Stimulated activated CD4-positive, alpha-beta T cell treated with anti-CD3 and anti-CD28 coated beads, Interleukin-2, amount 100 ng/mL, for 48 hours (primary cell): Measurements from ENCODE around the gene P3R3URF.
A peak's percentile ranks its signal among the peaks of the same experiment; 100 is the strongest.

Experiments
- DNase-seq, 2 donors: peaks; one replicate each; pipeline ENCODE4 v3.0.0-alpha.2; 2020

Gene P3R3URF

GRCh38 chr1:46193984-46194570 lies 17.8 kb upstream of the P3R3URF start:
- DNase-seq, result no peak

- no peak for DNase-seq
Measured at GRCh38 chr1:46193285-46193684, 17.0 kb upstream of the P3R3URF start.

DNA sequence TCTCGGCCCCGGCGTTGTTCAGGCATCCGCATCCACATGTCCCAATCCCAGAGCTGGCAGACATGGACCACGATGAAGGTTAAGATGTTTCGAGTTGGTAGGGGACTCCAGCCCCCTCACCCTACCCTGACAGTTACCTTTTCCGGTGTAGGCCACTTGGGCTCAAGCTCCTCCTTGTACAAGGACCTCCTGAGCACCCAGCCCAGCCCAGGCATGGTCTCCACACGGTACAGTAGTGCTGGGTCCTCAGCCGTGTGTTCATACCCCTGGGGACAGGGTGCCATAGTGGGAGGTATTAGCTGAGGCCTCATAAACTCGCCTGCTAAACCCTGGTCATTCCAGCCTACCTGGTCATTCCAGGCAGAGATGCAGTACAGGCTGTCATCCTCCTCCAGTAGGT lies 15.9 kb upstream of the P3R3URF start:
- no peak for DNase-seq

GRCh38 chr1:46191033-46191701 lies 14.9 kb upstream of the P3R3URF start:
- no peak for DNase-seq

DNA sequence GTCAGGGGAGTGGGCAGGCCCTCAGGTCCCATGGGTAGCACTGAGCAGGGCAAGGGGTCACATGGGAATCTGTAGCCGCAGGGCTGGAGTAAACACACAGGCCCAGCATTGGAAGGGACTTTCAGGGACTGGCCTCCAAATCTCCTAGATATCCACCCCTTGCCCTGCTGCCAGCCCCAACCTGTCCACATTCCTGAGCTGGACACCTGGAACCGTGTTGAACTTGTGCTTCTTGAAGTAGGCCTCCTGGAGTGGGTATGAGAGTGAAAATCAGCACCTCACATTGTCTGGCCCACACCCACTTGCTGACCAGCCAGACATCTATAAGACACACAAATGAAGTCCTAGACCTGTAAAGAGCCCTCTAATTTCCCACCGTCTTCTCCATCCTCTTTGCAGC lies 14.3 kb upstream of the P3R3URF start:
- DNase-seq, result no peak

DNA sequence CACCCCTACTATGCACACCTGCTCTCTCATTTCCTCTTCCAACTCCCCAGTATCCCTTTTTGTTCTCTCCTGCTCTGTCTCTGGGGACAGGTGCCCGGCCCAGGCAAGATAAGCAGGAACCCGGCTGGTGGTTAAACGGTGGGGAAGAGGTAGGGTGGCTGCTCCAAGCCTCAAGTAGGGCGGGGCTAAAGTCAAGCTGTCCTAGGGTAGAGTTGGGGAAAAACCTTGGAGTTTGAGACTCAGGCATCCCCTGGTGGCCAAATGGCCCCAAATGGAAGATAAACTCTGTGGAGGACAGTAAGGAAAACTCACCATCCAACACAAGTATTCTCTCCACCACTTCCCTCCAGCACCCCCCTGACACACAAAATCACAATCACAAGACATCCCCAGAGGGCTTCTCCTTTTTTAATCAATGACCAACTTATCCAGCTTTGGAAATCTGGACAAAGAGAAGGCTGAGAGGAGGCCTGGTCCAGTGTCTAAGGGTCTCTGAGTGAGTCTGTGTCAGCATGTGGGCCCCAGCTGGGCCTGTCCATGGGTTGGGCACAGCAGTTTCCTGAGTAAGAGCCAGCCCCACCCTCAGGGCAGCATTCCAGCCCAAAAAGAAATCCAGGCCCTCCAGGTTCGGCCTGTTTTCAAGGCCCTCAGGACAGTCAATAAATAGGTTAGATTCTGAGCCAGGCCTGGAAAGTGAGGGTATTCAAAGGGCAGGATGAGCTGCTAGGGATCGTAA lies 12.2 kb upstream of the P3R3URF start:
- DNase-seq, result no peak

GRCh38 chr1:46187106-46187869 lies 11.0 kb upstream of the P3R3URF start:
- DNase-seq, result no peak

DNA sequence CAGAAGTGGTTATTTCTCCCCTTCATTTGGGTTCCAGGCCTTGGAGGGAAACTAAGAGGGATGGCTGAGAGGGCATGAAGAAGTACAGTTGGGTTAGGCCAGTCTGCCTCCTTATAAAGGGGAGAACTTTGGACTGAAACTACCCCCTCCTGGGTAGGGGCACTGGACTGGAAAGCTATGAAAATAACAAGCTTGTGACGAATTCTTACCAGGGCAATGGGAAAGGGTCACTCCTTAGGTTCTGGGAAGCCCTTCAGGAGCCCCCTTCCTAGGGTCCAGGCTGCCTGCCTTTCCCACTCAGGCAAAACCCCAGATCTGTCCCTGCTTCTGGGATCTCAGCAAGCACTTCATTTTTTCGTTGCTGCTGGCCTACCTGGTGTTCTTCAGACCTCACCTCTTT lies 9.8 kb upstream of the P3R3URF start:
- DNase-seq, result no peak

DNA sequence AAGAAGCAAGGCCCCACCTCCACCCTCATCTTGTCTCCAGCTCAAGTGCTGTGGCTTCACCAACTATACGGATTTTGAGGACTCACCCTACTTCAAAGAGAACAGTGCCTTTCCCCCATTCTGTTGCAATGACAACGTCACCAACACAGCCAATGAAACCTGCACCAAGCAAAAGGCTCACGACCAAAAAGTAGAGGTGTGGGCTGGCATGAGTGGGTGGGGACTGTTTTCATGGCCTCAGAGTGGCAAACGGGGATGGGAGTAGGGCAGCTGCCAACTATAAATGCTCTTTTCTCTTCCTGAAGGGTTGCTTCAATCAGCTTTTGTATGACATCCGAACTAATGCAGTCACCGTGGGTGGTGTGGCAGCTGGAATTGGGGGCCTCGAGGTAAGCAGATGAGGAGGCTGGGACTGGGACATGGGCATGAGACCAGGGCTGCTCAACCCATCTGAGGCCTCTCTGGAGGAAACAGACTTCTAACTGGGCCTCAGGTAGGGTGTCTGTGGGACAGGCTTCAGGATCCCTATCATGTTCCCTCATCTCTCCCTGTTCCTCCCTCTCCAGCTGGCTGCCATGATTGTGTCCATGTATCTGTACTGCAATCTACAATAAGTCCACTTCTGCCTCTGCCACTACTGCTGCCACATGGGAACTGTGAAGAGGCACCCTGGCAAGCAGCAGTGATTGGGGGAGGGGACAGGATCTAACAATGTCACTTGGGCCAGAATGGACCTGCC lies 8.8 kb upstream of the P3R3URF start:
- DNase-seq, result peak; percentile 45 to 50

DNA sequence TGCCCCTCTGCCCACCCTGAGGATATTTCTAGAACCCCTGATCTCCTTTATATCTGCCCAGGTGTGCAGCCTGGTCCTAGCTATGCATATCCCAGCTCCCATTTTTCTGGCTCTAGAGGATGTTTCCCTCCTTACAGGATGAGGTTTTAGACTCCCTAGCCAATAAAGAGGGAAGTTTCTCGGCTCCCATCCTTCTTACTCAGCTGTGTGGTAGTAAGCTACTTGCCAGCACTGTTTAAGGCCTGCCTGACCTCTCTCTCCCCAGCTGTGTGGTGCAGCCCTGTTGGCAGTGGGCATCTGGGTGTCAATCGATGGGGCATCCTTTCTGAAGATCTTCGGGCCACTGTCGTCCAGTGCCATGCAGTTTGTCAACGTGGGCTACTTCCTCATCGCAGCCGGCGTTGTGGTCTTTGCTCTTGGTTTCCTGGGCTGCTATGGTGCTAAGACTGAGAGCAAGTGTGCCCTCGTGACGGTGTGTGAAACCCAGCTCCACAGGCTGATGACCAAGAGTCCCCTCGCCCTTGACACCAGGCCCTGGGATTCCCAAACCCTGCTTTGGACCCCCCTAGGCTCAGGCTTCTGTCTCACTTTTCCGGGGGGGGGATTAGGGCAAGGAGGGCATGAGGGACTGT lies 7.8 kb upstream of the P3R3URF start:
- no peak for DNase-seq

DNA sequence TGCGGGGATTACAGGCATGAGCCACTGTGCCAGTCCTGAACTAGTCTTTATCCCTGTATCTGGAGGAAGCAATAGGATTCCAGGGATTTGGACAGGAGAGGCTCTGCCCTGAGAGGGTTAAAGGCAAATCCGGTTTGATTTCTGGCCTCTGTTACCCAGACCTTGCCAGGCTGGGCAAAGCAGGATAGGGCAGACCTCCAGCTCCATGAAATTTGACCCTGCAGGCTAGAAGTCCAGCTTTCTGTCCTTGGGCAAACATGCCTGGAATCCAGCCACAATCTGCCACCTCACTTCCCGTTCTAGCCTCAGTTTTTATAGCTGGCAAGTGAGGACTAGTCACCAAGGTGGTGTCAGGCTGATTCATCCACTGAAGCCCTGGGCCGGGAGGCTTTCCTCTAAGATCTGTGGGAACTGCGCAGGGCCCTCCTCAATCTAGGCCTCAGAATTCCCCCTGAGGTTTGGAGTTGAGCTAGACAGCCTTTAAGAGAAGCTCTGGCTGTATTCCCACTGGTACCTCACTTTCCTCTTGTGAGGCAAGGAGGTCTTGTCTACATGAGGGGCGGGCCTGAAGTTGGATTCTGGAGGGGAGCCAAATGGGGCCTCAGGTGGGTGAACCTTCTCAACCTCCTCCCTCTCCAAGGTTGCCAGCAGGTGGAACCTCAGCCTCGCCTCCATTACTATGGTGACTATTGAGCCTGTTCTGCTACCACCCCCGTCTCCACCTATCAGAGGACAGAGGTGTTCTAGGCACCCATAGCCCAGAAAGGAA lies 7.0 kb upstream of the P3R3URF start:
- no peak for DNase-seq

- DNase-seq, result no peak
Measured at GRCh38 chr1:46181343-46182260, 5.3 kb upstream of the P3R3URF start.

GRCh38 chr1:46180082-46180616 lies 3.9 kb upstream of the P3R3URF start:
- no peak for DNase-seq

GRCh38 chr1:46179138-46180081 lies 3.1 kb upstream of the P3R3URF start:
- peak; percentile 60 to 63 for DNase-seq

DNA sequence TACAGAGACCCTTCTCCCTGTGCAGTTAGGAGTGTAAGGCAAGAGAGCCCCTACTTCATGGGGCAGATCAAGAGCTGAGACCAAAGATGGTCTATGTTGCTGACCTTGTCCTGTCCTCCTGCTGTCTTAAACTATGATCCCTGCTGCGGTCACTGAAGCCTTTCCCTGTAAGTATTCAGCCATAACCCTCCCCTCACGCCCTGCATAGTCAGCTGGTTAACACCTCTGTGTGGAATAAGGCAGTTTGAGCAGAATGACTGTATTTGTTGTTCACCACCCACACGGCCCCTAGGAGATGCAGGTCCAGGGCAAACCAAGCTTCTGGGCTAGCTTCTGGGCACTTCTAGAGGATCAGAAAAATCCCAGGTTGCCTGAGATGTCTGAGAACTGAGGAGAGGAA lies 1.0 kb downstream of the P3R3URF start:
- no peak for DNase-seq

DNA sequence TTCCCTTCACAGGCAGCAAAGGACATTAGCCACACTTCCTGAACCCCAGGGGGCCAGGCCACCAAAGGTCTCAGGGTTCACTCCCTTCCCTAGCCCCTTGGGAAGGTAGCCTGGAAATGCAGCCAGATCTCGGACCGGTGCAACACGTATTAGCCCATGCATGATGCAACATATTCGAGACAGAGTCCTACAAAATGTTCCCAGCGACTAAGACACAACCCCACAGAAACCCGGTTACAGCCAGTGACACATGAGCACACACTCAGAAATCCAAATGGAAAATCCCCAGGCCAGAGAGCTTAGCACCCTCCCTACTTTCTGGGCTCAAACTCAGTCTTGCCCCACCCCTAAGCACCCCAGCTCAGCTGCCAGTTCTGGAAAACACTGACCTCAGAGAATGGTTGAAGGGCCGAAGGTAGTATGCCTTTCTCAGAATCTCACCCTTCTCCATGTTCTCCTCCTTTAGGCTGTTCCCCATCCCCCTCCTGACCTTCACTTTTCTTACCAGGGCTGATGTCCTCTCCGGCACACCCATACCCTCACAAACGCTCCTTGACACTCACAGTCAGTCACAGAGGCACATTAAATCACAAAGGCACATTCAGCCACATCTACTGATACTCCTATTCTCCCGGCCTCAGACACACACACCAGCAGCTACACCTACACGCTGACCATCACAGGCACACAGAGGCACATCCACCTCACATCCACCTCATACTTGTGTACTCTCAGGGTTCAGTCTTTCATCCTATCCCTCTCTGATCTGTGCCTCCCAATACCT lies 1.6 kb downstream of the P3R3URF start, which contains the start of gene TSPAN1:
Gene TSPAN1 (plus strand): TSS at position 640 of the 784 bp plus-strand sequence. CDS start 6,021 bp downstream, outside the sequence.
- no peak for DNase-seq

DNA sequence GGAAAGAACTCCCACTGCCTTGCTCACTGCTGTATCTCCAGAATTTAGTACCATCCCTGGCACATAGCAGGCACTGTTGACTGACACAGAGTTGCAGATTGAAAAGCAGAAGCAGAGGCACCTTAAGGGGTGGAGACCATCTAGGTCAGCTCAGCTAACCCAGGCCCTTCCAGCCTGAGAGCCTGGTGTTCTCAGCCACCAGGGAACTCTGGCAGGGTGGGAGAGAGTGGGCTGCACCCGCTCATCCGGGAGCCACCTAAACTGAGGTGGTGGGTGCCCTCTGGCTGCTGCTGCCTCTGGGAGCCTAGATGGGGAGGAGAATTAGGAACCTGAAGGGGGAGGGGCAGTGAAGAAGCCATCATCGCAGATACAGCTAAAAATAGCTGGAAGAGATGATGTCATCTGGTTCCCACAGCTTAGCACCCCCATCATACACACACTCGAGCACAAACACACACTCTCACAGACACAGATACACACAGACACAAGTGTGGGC lies 2.9 kb downstream of the P3R3URF start:
- no peak for DNase-seq

DNA sequence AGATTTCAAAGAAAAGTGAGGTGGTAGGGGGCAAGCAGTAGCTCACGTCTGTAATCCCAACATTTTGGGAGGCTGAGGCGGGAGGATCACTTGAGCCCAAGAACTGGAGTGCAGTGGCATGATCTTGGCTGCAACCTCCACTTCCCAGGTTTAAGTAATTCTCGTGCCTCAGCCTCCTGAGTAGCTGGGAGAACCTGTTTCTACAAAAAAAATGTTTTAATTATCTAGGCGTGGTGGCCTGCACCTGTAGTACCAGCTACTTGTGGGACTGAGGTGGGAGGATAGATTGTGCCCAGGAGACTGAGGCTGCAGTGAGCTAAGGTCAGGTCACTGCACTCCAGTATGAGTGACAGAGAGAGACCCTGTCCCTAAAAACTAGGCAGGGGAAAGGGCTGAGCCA lies 4.0 kb downstream of the P3R3URF start:
- DNase-seq, result no peak
